BE2C (cell line): ENCODE measurements around the gene TULP1.

ENCODE experiments used
- DNase-seq: peaks from one replicate; pipeline ENCODE4 v3.0.0-alpha.2; 2020
- H3K27me3 ChIP-seq: fragments of 250-450 bp; sonication (Bioruptor Pico); 2 replicates; pipeline ENCODE4 v1.5.1; 2020; ENCODE audit warnings: mild to moderate bottlenecking
- H3K36me3 ChIP-seq: fragments of 250-450 bp; sonication (Bioruptor Pico); 2 replicates; pipeline ENCODE4 v1.5.1; 2020; ENCODE audit warnings: mild to moderate bottlenecking
- H3K4me1 ChIP-seq: fragments of 250-450 bp; sonication (Bioruptor Pico); 2 replicates; pipeline ENCODE4 v1.5.1; 2020
- H3K4me3 ChIP-seq: 2 replicates; pipeline ENCODE4 v1.5.1; 2011; ENCODE audit warnings: low read depth, low read length
- H3K9me3 ChIP-seq: fragments of 250-450 bp; sonication (Bioruptor Pico); 2 replicates; pipeline ENCODE4 v1.5.1; 2020
- CTCF ChIP-seq: IDR thresholded peaks from 2 replicates; pipeline ENCODE4 v1.5.1; 2012; ENCODE audit warnings: mild to moderate bottlenecking, low read depth, low read length

Gene TULP1

GRCh38 chr6:35524380-35525020 lies 11.8 kb upstream of the TULP1 start:
- Histone ChIP-seq H3K36me3 (no peaks in the 10 kb centered on the region), H3K4me1 (no peaks in the 10 kb centered on the region), H3K4me3 (no peak overlapping the region), H3K9me3 (no peaks in the 10 kb centered on the region), H3K27me3 (no peaks in the 10 kb centered on the region)
- no peak for TF ChIP-seq CTCF
- DNase-seq = no peak

DNA sequence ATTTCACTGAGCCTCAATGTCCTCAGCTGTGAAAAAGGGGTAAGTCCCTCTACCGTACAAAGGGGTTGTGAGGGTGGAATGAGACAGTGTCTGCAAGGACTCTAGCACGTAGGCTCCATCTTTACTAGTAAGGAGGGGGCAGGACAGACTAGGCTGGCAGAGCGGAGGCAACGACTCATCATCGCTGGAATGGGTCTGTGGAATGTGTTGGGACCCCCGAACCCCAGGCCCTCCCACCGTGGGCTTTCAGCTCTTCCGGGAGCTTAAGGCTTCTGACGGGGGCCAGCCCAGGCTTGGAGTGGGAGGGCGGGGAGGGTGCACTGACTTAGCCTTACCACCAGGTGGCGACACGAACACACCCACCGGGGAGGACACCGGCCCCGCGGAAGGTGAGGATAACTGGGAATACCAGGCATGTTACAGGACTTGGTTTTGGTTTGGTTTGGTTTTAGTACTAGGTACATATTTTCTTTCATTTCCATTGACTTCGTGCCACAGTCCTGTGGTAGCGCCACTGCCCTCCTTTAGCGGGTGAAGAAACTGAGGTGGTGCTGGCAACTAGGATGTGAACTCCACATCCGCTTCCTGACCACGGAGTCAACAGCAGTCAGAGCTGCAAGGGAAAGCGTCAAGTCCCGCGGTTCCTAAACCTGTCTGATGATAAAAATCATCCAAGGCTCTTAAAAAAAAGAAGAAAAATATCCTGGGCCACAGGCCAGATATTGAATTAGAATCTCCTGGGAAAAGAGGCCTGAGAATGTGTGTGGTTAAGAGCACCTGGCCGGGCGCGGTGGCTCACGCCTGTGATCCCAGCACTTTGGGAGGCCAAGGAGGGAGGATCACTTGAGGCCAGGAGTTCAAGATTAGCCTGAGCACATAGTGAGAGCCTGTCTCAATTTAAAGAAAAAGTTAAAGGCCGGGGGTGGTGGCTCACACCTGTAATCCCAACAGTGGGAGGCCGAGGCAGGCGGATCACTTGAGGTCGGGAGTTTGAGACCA lies 10.3 kb upstream of the TULP1 start:
- TF ChIP-seq CTCF = peak; percentile 90
- H3K4me3 ChIP-seq = peak overlapping the region; percentile 40
- H3K27me3 ChIP-seq = no peaks in the 10 kb centered on the region
- H3K4me1 ChIP-seq = no peaks in the 10 kb centered on the region
- no peaks in the 10 kb centered on the region for H3K36me3 ChIP-seq
- DNase-seq = peak; percentile 86
- no peaks in the 10 kb centered on the region for H3K9me3 ChIP-seq

- no peaks in the 10 kb centered on the region for H3K27me3 ChIP-seq
- no peak for DNase-seq
- no peaks in the 10 kb centered on the region for H3K4me1 ChIP-seq
- no peaks in the 10 kb centered on the region for H3K36me3 ChIP-seq
- H3K9me3 ChIP-seq = no peaks in the 10 kb centered on the region
- TF ChIP-seq CTCF = no peak
- no peak overlapping the region for H3K4me3 ChIP-seq
Observed at GRCh38 chr6:35522151-35522550, 9.5 kb upstream of the TULP1 start.

- no peaks in the 10 kb centered on the region for H3K36me3 ChIP-seq
- no peak for DNase-seq
- no peak overlapping the region for H3K4me3 ChIP-seq
- H3K27me3 ChIP-seq = no peaks in the 10 kb centered on the region
- H3K9me3 ChIP-seq = no peaks in the 10 kb centered on the region
- TF ChIP-seq CTCF = no peak
- H3K4me1 ChIP-seq = no peaks in the 10 kb centered on the region
Observed at GRCh38 chr6:35521235-35521634, 8.5 kb upstream of the TULP1 start.

- Histone ChIP-seq H3K36me3 (no peaks in the 10 kb centered on the region), H3K9me3 (no peaks in the 10 kb centered on the region), H3K4me1 (no peaks in the 10 kb centered on the region), H3K4me3 (no peak overlapping the region), H3K27me3 (no peaks in the 10 kb centered on the region)
- TF ChIP-seq CTCF = no peak
- DNase-seq = no peak
Observed at GRCh38 chr6:35519313-35520015, 6.8 kb upstream of the TULP1 start.
